Panc1 (cell line): ENCODE data around the gene LYZ. TPM values are rescaled to one million over a fixed set of nuclear protein-coding genes. Genes with fewer than 3 reads are reported as not detected.
A peak's percentile ranks its signal among the peaks of the same experiment; 100 is the strongest.

Experiments used
- ATAC-seq: fragments of 200-7000 bp; cut with Tn5 transposase; 2 replicates; pipeline ENCODE4 v1.9.1; 2020; ENCODE audit warnings: mild to moderate bottlenecking, moderate library complexity
- Bru-seq: library from RNA; stranded (reverse); fragments of 400-500 nt; gene quantifications from one replicate; lab custom pipeline; 2021; lab: Mats Ljungman, UMichigan
- BruChase-seq, 2 experiments: library from RNA; stranded (reverse); fragments of 400-500 nt; gene quantifications; one replicate each; lab custom pipeline; 2021; lab: Mats Ljungman, UMichigan
- BruUV-seq: library from RNA; stranded (reverse); fragments of 400-500 nt; replicated peaks from 2 replicates; lab custom pipeline; 2021; lab: Mats Ljungman, UMichigan
- CTCF ChIA-PET: fragments of 300-600 bp; sonication (Branson Sonifier 250); formaldehyde crosslinking; loops from one replicate; lab custom pipeline; 2022; ENCODE audit warnings: antibody characterized with exemption; lab: Charles Lee
- POLR2A ChIA-PET: fragments of 300-600 bp; sonication (Branson Sonifier 250); formaldehyde crosslinking; loops from one replicate; lab custom pipeline; 2022; ENCODE audit warnings: antibody characterized with exemption; lab: Charles Lee
- DNase-seq: peaks from one replicate; pipeline ENCODE4 v3.0.0-alpha.2; 2010; ENCODE audit warnings: low read depth, low spot score
- H3K27ac ChIP-seq: 2 replicates; pipeline ENCODE4 v1.5.1; 2011; ENCODE audit warnings: mild to moderate bottlenecking, low read length, inconsistent platforms
- H3K27me3 ChIP-seq: fragments of 200-500 bp; sonication (Bioruptor generic); 2 replicates; pipeline ENCODE4 v1.6.0; 2014; ENCODE audit warnings: low read length, inconsistent platforms; ENCODE audit not compliant: control insufficient read depth, insufficient read depth
- H3K36me3 ChIP-seq: fragments of 200-500 bp; sonication (Bioruptor generic); 2 replicates; pipeline ENCODE4 v1.5.1; 2014; ENCODE audit warnings: inconsistent platforms, mild to moderate bottlenecking, low read length, moderate library complexity; ENCODE audit not compliant: control insufficient read depth, insufficient read depth
- H3K4me1 ChIP-seq: 2 replicates; pipeline ENCODE4 v1.5.1; 2011; ENCODE audit warnings: inconsistent platforms, mild to moderate bottlenecking, low read length, moderate library complexity; ENCODE audit not compliant: control insufficient read depth, insufficient read depth
- H3K4me3 ChIP-seq, 2 experiments: 2 replicates each; pipeline ENCODE4 v1.5.1; 2011 to 2012; ENCODE audit warnings: low read depth in 2 of 2, low read length in 2 of 2, mild to moderate bottlenecking in 2 of 2, inconsistent platforms in 1 of 2, moderate library complexity in 1 of 2
- H3K9me3 ChIP-seq: fragments of 200-500 bp; sonication (Bioruptor generic); 2 replicates; pipeline ENCODE4 v1.5.1; 2014; ENCODE audit warnings: low read depth, mild to moderate bottlenecking, inconsistent platforms, low read length, moderate library complexity; ENCODE audit not compliant: control insufficient read depth, insufficient read depth
- POLR2AphosphoS5 ChIP-seq: IDR thresholded peaks from 2 replicates; pipeline ENCODE4 v1.6.1; 2012; ENCODE audit warnings: mild to moderate bottlenecking, low read depth, low read length, moderate library complexity
- REST ChIP-seq, 2 experiments: IDR thresholded peaks; 2 replicates each; pipeline ENCODE4 v1.6.1; 2011 to 2012; ENCODE audit warnings: low read depth in 2 of 2, control low read depth in 1 of 2, low read length in 1 of 2, mild to moderate bottlenecking in 1 of 2, moderate library complexity in 1 of 2; ENCODE audit not compliant: insufficient read depth in 1 of 2
- SIN3A ChIP-seq: IDR thresholded peaks from 2 replicates; pipeline ENCODE4 v1.6.1; 2012; ENCODE audit warnings: low read depth, mild to moderate bottlenecking, low read length, moderate library complexity, borderline replicate concordance; ENCODE audit not compliant: insufficient read depth
- TCF7L2 ChIP-seq: IDR thresholded peaks from 2 replicates; pipeline ENCODE4 v1.6.1; 2011; ENCODE audit warnings: mild to moderate bottlenecking, low read depth, low read length, inconsistent platforms
- in situ Hi-C: cut with HindIII; loops from 2 replicates; pipeline ENCODE4 v1.10.0; 2016; ENCODE audit warnings: low sequenced_read_pairs, low pct_unique_long_range_greater_than_20kb
- intact Hi-C: fragments of 100-400 bp; cut with micrococcal nuclease; formaldehyde crosslinking; loops from one replicate; pipeline ENCODE4 v1.10.0; 2022; ENCODE audit not compliant: unreplicated experiment
- long read RNA-seq: library from polyadenylated mRNA; unstranded; transcript quantifications from one replicate; pipeline ENCODE4 v2.0.0, GENCODE V29; 2021; ENCODE audit not compliant: unreplicated experiment
- polyA plus RNA-seq: library from polyadenylated mRNA; unstranded; fragments of >200 nt; gene quantifications from one replicate; pipeline ENCODE4 v1.2.1, GENCODE V29; 2012; ENCODE audit warnings: missing spikeins; ENCODE audit not compliant: insufficient read length
- total RNA-seq: library from RNA; stranded (reverse); gene quantifications from one replicate; pipeline ENCODE4 v1.2.1, GENCODE V29; 2021; ENCODE audit not compliant: unreplicated experiment
- TF ChIP-seq, protein P1 (sequence below): fragments of 450-650 bp; IDR thresholded peaks from 2 replicates; pipeline ENCODE4 v1.5.1; 2017; ENCODE audit warnings: mild to moderate bottlenecking

Gene LYZ
- total RNA-seq (1.1 TPM), Bru-seq, nascent RNA (percentile 32 among the genes with signal in this experiment), BruChase-seq, experiment 1, labeled RNA remaining after a 2-hour chase (percentile 31 among the genes with signal in this experiment), BruChase-seq, experiment 2, labeled RNA remaining after a 6-hour chase (percentile 31 among the genes with signal in this experiment)
- polyA plus RNA-seq, result not detected
- long read RNA-seq, result 0 reads

- ATAC-seq (no peak), DNase-seq (no peak)
- no TSS peak for BruUV-seq
- in situ Hi-C loops (no loop called here), intact Hi-C loops (no loop called here)
- H3K27ac ChIP-seq, result no peak within 1 kb of the TSS
- H3K4me1 ChIP-seq, result no peaks in the 10 kb centered on the region
- CTCF ChIA-PET, result no interaction called here
- no peak within 1 kb of the TSS for H3K4me3 ChIP-seq
- H3K36me3 ChIP-seq, result no peaks in the 10 kb centered on the region
- POLR2A ChIA-PET, result no interaction called here
- TF ChIP-seq POLR2AphosphoS5 (no peak), SIN3A (no peak), TCF7L2 (no peak)
- H3K9me3 ChIP-seq, result no peaks in the 10 kb centered on the region
- H3K27me3 ChIP-seq, result no peaks in the 10 kb centered on the region
Measured at GRCh38 chr12:69348162-69348938, at the start of gene LYZ. Gene LYZ, plus strand, starts transcription at chr12:69348381. Its CDS starts 28 bp downstream, at chr12:69348409.

GRCh38 chr12:69298947-69299346, 49.2 kb upstream of the LYZ start:
- Histone ChIP-seq H3K4me1 (no peaks in the 10 kb centered on the region), H3K36me3 (no peaks in the 10 kb centered on the region), H3K27me3 (peaks cover 7% of the 10 kb centered on the region; the same call in 1 of the 2 replicates), H3K9me3 (no peaks in the 10 kb centered on the region), H3K4me3 (no peak overlapping the region), H3K27ac (no peak overlapping the region)
- TF ChIP-seq POLR2AphosphoS5 (no peak), TCF7L2 (no peak), REST (IDR thresholded peaks at IDR 0.05; ENCODE audit: insufficient read depth in 1 of 2, low read depth in 2 of 2, low read length in 1 of 2) (no peak), SIN3A (no peak)
- TF ChIP-seq, protein P1, sequence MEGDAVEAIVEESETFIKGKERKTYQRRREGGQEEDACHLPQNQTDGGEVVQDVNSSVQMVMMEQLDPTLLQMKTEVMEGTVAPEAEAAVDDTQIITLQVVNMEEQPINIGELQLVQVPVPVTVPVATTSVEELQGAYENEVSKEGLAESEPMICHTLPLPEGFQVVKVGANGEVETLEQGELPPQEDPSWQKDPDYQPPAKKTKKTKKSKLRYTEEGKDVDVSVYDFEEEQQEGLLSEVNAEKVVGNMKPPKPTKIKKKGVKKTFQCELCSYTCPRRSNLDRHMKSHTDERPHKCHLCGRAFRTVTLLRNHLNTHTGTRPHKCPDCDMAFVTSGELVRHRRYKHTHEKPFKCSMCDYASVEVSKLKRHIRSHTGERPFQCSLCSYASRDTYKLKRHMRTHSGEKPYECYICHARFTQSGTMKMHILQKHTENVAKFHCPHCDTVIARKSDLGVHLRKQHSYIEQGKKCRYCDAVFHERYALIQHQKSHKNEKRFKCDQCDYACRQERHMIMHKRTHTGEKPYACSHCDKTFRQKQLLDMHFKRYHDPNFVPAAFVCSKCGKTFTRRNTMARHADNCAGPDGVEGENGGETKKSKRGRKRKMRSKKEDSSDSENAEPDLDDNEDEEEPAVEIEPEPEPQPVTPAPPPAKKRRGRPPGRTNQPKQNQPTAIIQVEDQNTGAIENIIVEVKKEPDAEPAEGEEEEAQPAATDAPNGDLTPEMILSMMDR, result no peak
- CTCF ChIA-PET, result no interaction called here
- DNase-seq, result no peak
- in situ Hi-C loops, result no loop called here
- BruUV-seq, result no TSS peak
- intact Hi-C loops, result no loop called here
- POLR2A ChIA-PET, result no interaction called here
- ATAC-seq, result no peak
